Measurements from ENCODE around the gene PTOV1.

PTOV1 gene

DNA sequence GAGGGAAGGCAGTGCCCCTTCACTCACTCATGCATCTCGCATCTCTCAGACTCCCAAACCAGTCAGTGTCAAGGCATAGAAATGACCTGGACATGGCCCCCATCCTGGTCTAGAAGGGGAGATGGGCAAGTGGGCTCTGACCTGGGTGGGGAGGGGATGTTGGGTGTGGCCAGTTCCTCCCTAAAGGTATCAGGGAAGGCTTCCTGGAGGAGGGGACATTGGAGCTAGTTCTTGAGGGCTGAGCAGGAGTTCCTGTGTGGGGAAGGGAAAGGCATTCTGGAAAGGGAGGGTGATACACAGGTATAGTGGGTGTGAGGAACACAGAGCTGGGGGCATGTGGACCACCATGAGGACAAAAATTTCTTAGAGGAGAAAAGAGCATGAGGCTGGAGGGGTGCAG lies 41.8 kb downstream of the PTOV1 start:
- no peak for DNase-seq

GRCh38 chr19:49894011-49894664 lies 43.2 kb downstream of the PTOV1 start:
- no peak for DNase-seq

DNA sequence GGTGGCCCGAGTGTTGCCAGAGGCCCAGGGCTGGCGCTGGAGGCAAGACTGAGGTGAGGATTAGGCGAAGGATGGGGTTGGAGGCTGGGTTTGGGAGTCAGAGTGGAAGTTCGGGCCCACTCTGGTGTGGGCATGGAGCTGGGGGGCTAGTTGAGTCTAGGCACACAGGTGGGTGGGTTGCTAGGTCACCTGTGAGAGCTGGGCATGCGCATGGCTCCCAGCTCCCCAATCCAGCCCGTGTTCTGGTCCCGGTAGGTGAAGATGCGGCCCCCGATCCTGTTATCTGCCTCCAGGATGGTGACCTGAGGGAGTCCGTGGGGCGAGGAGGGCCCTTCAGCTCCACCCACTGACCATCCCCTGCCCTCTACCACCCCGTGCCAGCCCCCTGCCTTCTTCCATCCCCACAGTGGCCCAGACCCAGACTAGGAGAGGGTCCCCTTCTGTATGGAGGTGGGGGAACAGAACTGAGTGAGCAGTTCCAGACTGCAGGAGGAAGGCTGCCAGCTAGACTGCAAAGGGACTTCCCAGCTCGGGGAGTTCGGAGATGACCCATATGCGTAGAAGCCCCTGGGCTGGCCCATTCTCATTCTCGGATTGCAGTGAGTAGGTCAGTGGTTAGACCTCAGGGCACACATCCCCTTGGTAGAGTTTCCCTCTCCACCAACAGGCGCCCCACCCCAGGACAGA lies 44.1 kb downstream of the PTOV1 start:
- DNase-seq: no peak

DNA sequence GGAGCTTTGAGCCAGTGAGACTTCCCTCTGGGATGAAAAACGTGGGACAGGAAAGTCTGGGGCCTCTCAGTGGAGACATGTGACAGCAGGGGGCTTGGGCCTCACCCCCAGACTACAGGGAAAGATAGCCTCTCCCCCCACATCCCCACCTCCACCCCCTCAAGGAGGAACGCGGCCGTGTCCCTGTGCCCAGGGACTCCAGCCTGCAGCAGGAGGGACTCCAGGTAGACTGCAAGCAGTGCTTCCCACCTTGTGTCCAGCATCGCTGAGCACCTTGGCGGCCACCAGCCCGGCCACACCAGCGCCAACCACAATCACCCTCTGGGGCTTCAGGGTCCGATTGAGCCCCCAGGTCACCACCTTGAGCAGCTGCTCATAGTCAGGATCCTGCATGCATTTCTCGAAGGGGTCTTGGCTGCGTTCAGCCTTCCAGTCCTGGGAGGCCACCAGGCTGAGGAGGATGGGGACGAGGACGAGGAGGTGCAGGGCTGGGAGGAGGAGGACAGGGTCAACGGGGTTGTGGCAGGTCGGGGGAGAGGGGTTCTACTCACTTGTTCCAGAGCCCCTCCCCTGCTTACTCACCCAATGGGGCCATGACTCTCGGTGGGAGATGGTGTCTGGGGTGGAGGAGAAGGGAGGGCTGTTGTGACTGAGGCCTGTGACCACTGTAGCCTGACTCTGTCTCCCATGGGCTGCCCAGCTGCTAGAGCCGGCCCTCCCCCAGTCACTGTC lies 44.8 kb downstream of the PTOV1 start:
- DNase-seq: no peak

GRCh38 chr19:49896863-49897621 lies 46.1 kb downstream of the PTOV1 start, which contains the start of gene IL4I1:
Gene IL4I1 (minus strand): TSS chr19:49896887. CDS start chr19:49896160, 727 bp downstream.
- DNase-seq: no peak

DNA sequence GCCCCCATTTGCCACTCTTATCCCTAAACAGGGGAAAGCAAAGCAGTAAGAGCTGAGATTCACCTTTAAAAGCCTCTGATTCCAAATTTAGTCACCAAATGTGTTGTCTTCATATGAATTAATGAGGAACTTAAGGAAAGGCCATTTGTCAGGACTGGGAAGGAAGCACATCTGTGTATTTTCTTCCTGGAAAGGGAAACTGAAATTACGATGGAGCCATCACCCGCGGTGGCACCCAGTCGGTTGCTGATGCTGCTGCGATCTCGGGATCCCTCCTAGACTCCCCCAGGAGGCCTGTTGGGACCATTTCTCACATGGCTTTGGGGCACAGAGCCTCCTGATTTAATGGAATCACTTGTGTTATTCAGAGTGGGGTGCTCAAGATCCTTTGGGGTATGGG lies 53.2 kb downstream of the PTOV1 start:
- no peak for DNase-seq

GRCh38 chr19:49906879-49907564 lies 56.1 kb downstream of the PTOV1 start:
- DNase-seq: no peak

DNA sequence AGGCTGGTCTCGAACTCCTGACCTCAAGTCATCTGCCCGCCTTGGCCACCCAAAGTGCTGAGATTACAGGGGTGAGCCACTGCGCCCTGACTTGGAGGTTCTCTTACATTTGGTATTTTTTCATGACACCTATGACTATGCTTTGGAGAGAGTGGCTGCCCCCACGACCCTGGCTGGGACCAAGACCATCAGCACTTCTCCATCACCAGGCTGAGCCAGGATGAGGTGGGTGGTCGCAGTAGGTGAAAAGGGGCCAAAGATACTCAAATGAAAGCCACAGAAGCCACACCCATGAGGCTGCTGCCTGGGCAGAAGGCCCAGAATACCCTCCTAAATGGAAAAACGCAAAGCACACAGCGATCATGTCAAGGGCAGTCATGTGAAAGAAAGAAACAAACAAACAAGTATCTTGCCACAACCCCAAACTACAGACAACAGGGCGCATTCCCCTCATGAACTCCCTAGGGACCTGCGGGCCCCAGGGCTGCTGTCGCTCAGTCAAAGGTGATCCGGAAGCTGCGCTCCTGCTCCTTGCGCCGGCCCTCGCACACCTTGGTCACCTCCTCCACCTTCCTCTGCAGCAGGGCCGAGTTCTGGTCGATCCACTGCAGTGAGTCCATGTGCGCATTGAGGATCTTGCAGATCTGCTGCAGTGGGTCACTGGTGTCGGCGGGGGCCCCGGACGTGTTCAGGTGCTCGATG lies 56.9 kb downstream of the PTOV1 start:
- no peak for DNase-seq

DNA sequence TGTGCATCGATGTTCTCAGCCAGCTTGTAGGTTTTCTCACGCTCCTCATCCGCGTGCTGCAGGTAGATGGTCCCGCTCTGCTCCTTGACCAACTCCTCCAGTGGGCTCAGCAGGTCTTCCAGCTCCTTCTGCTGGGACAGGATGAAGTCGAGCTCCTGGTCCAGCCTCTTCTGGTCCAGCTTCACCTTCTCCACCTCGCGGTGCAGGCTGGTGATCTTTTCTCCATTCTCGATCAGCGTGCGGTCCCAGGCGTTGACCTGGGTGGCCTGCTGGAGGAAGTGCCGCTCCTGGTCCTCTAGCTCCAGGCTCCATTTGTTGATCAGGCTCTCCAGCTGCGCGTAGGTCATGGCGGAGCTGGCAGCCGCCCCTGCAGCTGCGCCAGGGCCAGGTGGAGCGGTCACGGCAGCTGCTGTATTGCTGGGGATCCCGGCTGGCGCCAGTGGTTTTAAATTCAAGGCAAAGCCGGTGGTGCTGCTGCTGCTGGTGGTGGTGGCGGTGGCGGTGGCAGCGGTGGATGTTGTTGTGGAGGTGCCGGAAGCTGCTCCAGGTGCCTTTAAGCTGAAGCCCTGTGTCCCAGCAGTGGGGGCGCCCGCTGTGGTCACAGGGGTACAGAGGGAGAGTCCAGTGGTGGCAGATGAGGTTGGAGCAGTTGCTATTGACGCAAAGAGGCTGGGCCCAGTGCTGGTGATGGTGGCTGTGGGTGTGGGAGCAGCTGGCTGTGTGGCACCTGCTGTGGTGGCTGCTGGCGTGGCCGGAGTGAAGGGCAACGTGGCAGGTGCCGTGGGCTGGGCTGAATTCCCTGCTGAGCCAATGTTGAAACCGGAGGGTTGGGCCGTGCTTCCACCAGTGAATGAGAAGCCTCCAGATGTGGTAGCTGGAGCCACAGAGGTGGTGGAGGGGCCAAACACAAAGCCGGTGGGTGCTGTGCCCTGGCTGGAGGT lies 57.8 kb downstream of the PTOV1 start:
- DNase-seq: no peak

GRCh38 chr19:49910179-49910578 lies 59.2 kb downstream of the PTOV1 start:
- no peak for DNase-seq
